ENCODE data around the gene TTC12. TPM values are rescaled to one million over a fixed set of nuclear protein-coding genes. Genes with fewer than 3 reads are reported as not detected.

Gene TTC12
- total and polyA plus RNA-seq, 10 of the 15 experiments (the other 5 are each of a cell fraction or from before 2014, with no cell fraction given), result 3.7 to 14.0 (median 8.1) TPM

GRCh38 chr11:113382121-113382520, 67.7 kb downstream of the TTC12 start:
- CTCF ChIA-PET, result interaction anchor here (0.7 kb wide), 1 partner anchor 16 kb away, joined by 3 read pairs; no protein-coding TSS in a partner anchor
- BruUV-seq (replicated peaks), result no TSS peak
- TF ChIP-seq ZSCAN29 (IDR thresholded peaks at IDR 0.05), result no peak
- no peak for TF ChIP-seq ESRRA (IDR thresholded peaks at IDR 0.05; ENCODE audit: low read length)
- TF ChIP-seq KAT2A (conservative IDR thresholded peaks at IDR 0.05; ENCODE audit: control insufficient read depth, low read depth, low read length), result no peak
- no peak for TF ChIP-seq LARP7 (IDR thresholded peaks at IDR 0.05)
- TF ChIP-seq RCOR1 (conservative IDR thresholded peaks at IDR 0.05; ENCODE audit: low read depth, low read length), result no peak
- no peak for TF ChIP-seq SIX5 (IDR thresholded peaks at IDR 0.05; ENCODE audit: low read depth, low read length, severe bottlenecking)

GRCh38 chr11:113384551-113384950, 70.2 kb downstream of the TTC12 start:
- H3K36me3 ChIP-seq (ENCODE audit: control insufficient read depth in 2 of 2, insufficient read depth in 2 of 2, low read length in 1 of 2), result no peaks in the 10 kb centered on the region
- POLR2A ChIA-PET, result no interaction called here
- no peaks in the 10 kb centered on the region for H3K9me3 ChIP-seq (replicated peaks; ENCODE audit: control insufficient read depth, insufficient read depth, low read length)
- no TSS peak for BruUV-seq (replicated peaks)
- in situ Hi-C loops (cut with MboI), result no loop called here
- ATAC-seq (no peak), DNase-seq (ENCODE audit: low read depth, low spot score) (no peak), FAIRE-seq (no peak)
- no peaks in the 10 kb centered on the region for H3K79me2 ChIP-seq (ENCODE audit: control insufficient read depth, insufficient read depth, low read length)
- H3K9ac ChIP-seq (ENCODE audit: control insufficient read depth, insufficient read depth, low read length), result no peak overlapping the region
- 31% methylated on average over 3 of the region's 3 CpGs for WGBS (ENCODE audit: insufficient coverage, insufficient replicate concordance, low lambda C conversion rate, missing lambda C conversion rate)
- no peak overlapping the region for H2AFZ ChIP-seq (ENCODE audit: control insufficient read depth, low read depth, low read length)
- no peaks in the 10 kb centered on the region for H3K4me1 ChIP-seq (ENCODE audit: control insufficient read depth, insufficient read depth, low read length)
- H3K27ac ChIP-seq (ENCODE audit: control insufficient read depth, insufficient read depth), result no peak overlapping the region
- TF ChIP-seq NRF1 (conservative IDR thresholded peaks at IDR 0.05; ENCODE audit: low read depth, low read length), result no peak
- H3K4me3 ChIP-seq, result no peak overlapping the region
- no peak overlapping the region for H3K4me2 ChIP-seq (ENCODE audit: control insufficient read depth, insufficient read depth)
- RAD21 ChIA-PET (ENCODE audit: unreplicated experiment), result no interaction called here
- CTCF ChIA-PET, result interaction anchor here (0.6 to 0.7 kb wide), 2 partner anchors 12 to 798 kb away, joined by 3 to 4 read pairs; no protein-coding TSS in a partner anchor
- H3K27me3 ChIP-seq (replicated peaks in 1 of 2; ENCODE audit: control insufficient read depth in 2 of 2, insufficient read depth in 2 of 2, low read length in 1 of 2), result peaks cover 1 to 5% of the 10 kb centered on the region in 2 experiments
- intact Hi-C loops (cut with micrococcal nuclease; ENCODE audit: unreplicated experiment), result no loop called here
- SMC1A ChIA-PET (ENCODE audit: uncharacterized antibody, unreplicated experiment), result no interaction called here
- no peaks in the 10 kb centered on the region for H4K20me1 ChIP-seq (ENCODE audit: control insufficient read depth, insufficient read depth)

More at GRCh38 chr11:113382121-113382520, 67.7 kb downstream of the TTC12 start:
- no peak overlapping the region for H3K9ac ChIP-seq (ENCODE audit: control insufficient read depth, insufficient read depth, low read length)
- FAIRE-seq (no peak), DNase-seq (ENCODE audit: low read depth, low spot score) (no peak), ATAC-seq (no peak)
- POLR2A ChIA-PET, result no interaction called here
- H3K4me2 ChIP-seq (ENCODE audit: control insufficient read depth, insufficient read depth), result no peak overlapping the region
- H3K4me1 ChIP-seq (ENCODE audit: control insufficient read depth, insufficient read depth, low read length), result no peaks in the 10 kb centered on the region
- SMC1A ChIA-PET (ENCODE audit: uncharacterized antibody, unreplicated experiment), result no interaction called here
- H4K20me1 ChIP-seq (ENCODE audit: control insufficient read depth, insufficient read depth), result no peaks in the 10 kb centered on the region
- H3K79me2 ChIP-seq (ENCODE audit: control insufficient read depth, insufficient read depth, low read length), result no peaks in the 10 kb centered on the region
- no peak overlapping the region for H2AFZ ChIP-seq (ENCODE audit: control insufficient read depth, low read depth, low read length)
- no peak overlapping the region for H3K4me3 ChIP-seq
- peaks cover 0 to 5% of the 10 kb centered on the region in 2 experiments; a peak in 3 of 4 replicates for H3K27me3 ChIP-seq (replicated peaks in 1 of 2; ENCODE audit: control insufficient read depth in 2 of 2, insufficient read depth in 2 of 2, low read length in 1 of 2)
- no peaks in the 10 kb centered on the region for H3K9me3 ChIP-seq (replicated peaks; ENCODE audit: control insufficient read depth, insufficient read depth, low read length)
- RAD21 ChIA-PET (ENCODE audit: unreplicated experiment), result no interaction called here
- intact Hi-C loops (cut with micrococcal nuclease; ENCODE audit: unreplicated experiment), result no loop called here
- H3K27ac ChIP-seq (ENCODE audit: control insufficient read depth, insufficient read depth), result no peak overlapping the region
- in situ Hi-C loops (cut with MboI), result no loop called here
- H3K36me3 ChIP-seq (ENCODE audit: control insufficient read depth in 2 of 2, insufficient read depth in 2 of 2, low read length in 1 of 2), result no peaks in the 10 kb centered on the region
